Esophagus squamous epithelium (tissue), 5 donors: ENCODE results near the gene ARAP2. TPM values are rescaled to one million over a fixed set of nuclear protein-coding genes. Genes with fewer than 3 reads are reported as not detected.

Source experiments
- DNase-seq: peaks from one replicate; lab custom pipeline; 2025; lab: John Stamatoyannopoulos, UW
- H3K27ac ChIP-seq, 4 donors: fragments of 200-600 bp; sonication (generic); one replicate each; pipeline ENCODE4 v1.5.1; 2016 to 2019; ENCODE audit warnings: mild to moderate bottlenecking in 1 of 4
- H3K27me3 ChIP-seq, 4 donors: fragments of 200-600 bp; sonication (generic); 1 replicate in 3 of 4; 2 replicates in 1 of 4; pipeline versions ENCODE4 v1.5.1 to v1.6.0; 2017 to 2021; ENCODE audit warnings: antibody characterized with exemption in 1 of 4
- H3K36me3 ChIP-seq, 3 donors: fragments of 200-600 bp; sonication (generic); one replicate each; pipeline ENCODE4 v1.5.1; 2016 to 2019
- H3K4me1 ChIP-seq, 3 donors: fragments of 200-600 bp; sonication (generic); one replicate each; pipeline ENCODE4 v1.5.1; 2017 to 2019
- H3K4me3 ChIP-seq, 4 donors: fragments of 200-600 bp; sonication (generic); 1 replicate in 3 of 4; 2 replicates in 1 of 4; pipeline ENCODE4 v1.5.1; 2016 to 2019; ENCODE audit warnings: mild to moderate bottlenecking in 2 of 4, moderate library complexity in 1 of 4
- H3K9me3 ChIP-seq, 3 donors: fragments of 200-600 bp; sonication (generic); one replicate each; pipeline ENCODE4 v1.5.1; 2016 to 2019
- POLR2A ChIP-seq, 4 donors: fragments of 450-650 bp; IDR thresholded peaks; one replicate each; pipeline ENCODE4 v1.6.1; 2017; ENCODE audit warnings: antibody characterized with exemption in 4 of 4, mild to moderate bottlenecking in 4 of 4, moderate library complexity in 3 of 4
- WGBS, 2 donors: methylation state at CpG; one replicate each; pipeline ENCODE4 v1.1.5; 2018; 5-methylcytosine and 5-hydroxymethylcytosine counted together
- intact Hi-C: fragments of 100-400 bp; cut with DNase I; formaldehyde crosslinking; loops from one replicate; pipeline ENCODE4 v1.15.0; 2022
- total RNA-seq, 4 donors: library from RNA; depleted of rRNA; stranded (reverse); fragments of >200 nt; gene quantifications; one replicate each; pipeline ENCODE4 v1.1.0, GENCODE V29; 2016
- TF ChIP-seq, protein P1 (sequence below), 6 experiments: fragments of 450-650 bp in 4 of 6; fragments of 200-600 bp in 2 of 6; sonication (generic) in 2 of 6; IDR thresholded peaks; one replicate each; pipeline ENCODE4 v1.5.1; 2016 to 2019; ENCODE audit warnings: antibody characterized with exemption in 6 of 6, mild to moderate bottlenecking in 4 of 6, moderate library complexity in 4 of 6
- donor health status: DM: yes; HTN: yes; CAD: no.

ARAP2 gene
- total RNA-seq, 4 donors from 2014 or later: 28.5 to 65.8 (median 46.9) TPM

DNA sequence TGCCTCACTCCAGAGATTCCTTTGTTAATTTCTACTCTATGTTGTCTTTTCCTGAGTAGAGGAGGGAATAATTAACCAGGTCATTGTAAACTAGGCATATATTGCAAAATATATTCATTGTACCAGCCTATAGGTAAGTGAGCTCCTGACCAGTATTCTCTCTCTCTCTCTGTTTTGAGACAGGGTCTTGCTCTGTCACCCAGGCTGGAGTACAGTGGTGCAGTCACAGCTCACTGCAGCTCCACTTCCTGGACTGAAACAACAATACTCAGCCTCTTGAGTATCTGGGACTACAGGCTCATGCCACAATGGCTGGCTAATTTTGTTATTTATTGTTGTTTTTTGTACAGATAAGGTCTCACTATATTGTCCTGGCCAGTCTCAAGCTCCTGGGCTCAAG lies 198.3 kb downstream of the ARAP2 start:
- no peak for DNase-seq
- no peaks in the 10 kb centered on the region for H3K27me3 ChIP-seq
- no peak for TF ChIP-seq POLR2A (IDR thresholded peaks at IDR 0.05)
- TF ChIP-seq, protein P1, sequence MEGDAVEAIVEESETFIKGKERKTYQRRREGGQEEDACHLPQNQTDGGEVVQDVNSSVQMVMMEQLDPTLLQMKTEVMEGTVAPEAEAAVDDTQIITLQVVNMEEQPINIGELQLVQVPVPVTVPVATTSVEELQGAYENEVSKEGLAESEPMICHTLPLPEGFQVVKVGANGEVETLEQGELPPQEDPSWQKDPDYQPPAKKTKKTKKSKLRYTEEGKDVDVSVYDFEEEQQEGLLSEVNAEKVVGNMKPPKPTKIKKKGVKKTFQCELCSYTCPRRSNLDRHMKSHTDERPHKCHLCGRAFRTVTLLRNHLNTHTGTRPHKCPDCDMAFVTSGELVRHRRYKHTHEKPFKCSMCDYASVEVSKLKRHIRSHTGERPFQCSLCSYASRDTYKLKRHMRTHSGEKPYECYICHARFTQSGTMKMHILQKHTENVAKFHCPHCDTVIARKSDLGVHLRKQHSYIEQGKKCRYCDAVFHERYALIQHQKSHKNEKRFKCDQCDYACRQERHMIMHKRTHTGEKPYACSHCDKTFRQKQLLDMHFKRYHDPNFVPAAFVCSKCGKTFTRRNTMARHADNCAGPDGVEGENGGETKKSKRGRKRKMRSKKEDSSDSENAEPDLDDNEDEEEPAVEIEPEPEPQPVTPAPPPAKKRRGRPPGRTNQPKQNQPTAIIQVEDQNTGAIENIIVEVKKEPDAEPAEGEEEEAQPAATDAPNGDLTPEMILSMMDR (IDR thresholded peaks at IDR 0.05): no peak
- H3K36me3 ChIP-seq: no peaks in the 10 kb centered on the region
- H3K9me3 ChIP-seq: no peaks in the 10 kb centered on the region
- no peaks in the 10 kb centered on the region for H3K4me1 ChIP-seq
- no peak overlapping the region for H3K4me3 ChIP-seq
- no peak overlapping the region for H3K27ac ChIP-seq
- intact Hi-C loops: no loop called here

DNA sequence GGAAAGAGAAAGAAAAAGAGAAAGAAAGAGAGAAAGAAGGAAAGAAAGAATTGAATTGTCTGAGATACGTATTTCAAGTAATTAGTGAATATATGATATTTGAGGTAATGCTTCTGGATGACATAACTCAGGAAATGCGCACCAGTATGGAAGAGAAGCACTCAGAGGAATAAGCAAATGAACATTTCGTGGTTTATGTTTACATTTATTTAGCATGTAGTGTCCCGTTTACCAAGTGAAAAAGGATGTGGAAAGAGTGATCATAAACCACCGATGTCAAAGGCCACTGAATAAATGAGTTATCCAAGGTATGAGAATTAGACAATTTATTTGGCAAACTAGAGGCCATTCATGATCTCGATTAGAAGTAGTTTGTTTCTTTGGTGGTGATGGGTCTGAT lies 200.4 kb downstream of the ARAP2 start:
- DNase-seq: no peak
- Histone ChIP-seq H3K9me3 (no peaks in the 10 kb centered on the region), H3K27ac (no peak overlapping the region), H3K4me3 (no peak overlapping the region), H3K4me1 (no peaks in the 10 kb centered on the region), H3K27me3 (no peaks in the 10 kb centered on the region), H3K36me3 (no peaks in the 10 kb centered on the region)
- intact Hi-C loops: no loop called here
- TF ChIP-seq POLR2A (IDR thresholded peaks at IDR 0.05): no peak
- TF ChIP-seq, protein P1 (IDR thresholded peaks at IDR 0.05): no peak
- WGBS, 2 donors: 76 to 87% methylated on average over 6 of the region's 6 CpGs

DNA sequence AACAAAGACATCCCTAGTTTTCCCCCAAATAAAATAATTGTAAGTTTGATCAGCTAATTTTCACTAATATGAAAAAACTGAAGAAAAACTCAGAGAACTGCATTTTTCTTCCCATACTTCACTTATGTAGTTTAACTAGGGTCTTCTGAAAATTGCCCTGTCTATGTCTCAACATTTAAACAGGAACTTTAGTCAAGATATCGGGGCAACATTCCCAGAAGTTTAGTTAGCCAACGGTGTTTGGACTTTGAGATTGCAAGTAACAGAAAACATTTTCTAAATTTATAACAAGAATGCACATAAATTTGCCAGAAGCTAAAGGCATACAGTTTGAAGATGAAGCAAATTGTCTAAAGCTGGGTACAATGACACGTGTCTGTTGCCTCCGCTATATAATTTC lies 201.1 kb downstream of the ARAP2 start:
- no peak overlapping the region for H3K4me3 ChIP-seq
- no peaks in the 10 kb centered on the region for H3K36me3 ChIP-seq
- WGBS, 2 donors: 80 to 93% methylated on average over 2 to 4 of the region's 4 CpGs
- DNase-seq: no peak
- intact Hi-C loops: no loop called here
- H3K9me3 ChIP-seq: no peaks in the 10 kb centered on the region
- no peaks in the 10 kb centered on the region for H3K4me1 ChIP-seq
- TF ChIP-seq, protein P1 (IDR thresholded peaks at IDR 0.05): no peak
- TF ChIP-seq POLR2A (IDR thresholded peaks at IDR 0.05): no peak
- H3K27ac ChIP-seq: no peak overlapping the region
- H3K27me3 ChIP-seq: no peaks in the 10 kb centered on the region

DNA sequence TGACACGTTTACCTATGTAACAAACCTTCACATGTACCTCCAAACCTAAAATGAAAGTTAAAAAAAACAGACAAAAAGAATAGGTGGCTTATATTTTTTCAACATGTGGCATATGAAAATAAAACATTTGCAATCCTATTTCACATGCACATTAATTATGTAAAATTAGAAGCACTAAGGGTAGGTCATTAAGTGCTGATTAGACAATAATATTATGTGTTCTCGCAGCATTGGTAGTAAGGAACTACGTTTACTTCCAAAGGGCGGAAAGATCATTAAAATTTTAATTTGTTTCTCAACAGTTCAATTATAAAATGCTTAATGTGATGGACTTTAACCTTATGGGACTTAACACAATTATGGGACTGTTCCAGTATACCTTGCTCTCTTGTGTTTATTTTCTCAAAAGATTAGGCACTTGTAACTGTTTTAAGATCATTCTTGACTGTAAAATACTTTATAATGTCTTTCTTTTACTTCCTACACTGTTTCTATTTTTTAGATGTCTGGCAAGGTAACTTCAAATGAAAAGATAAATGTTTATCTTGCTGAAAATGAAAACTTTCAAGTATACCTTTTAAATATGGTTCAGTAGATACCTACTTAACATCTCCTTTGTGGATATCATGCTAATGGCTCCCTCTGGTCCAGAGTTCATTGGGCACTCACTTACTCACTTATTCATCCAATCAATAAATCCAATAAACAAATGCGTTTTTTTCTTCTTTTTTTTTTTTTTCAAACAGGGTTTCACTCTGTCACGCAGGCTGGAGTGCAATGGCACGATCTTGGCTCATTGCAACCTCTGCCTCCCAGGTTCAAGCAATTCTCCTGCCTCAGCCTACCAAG lies 202.0 kb downstream of the ARAP2 start:
- no peak for TF ChIP-seq POLR2A (IDR thresholded peaks at IDR 0.05)
- TF ChIP-seq, protein P1 (IDR thresholded peaks at IDR 0.05): no peak
- no peaks in the 10 kb centered on the region for H3K4me1 ChIP-seq
- WGBS, 2 donors: 86 to 89% methylated on average over 7 of the region's 7 CpGs
- no peak overlapping the region for H3K27ac ChIP-seq
- H3K9me3 ChIP-seq: no peaks in the 10 kb centered on the region
- intact Hi-C loops: no loop called here
- no peak overlapping the region for H3K4me3 ChIP-seq
- no peaks in the 10 kb centered on the region for H3K36me3 ChIP-seq
- DNase-seq: no peak
- no peaks in the 10 kb centered on the region for H3K27me3 ChIP-seq

DNA sequence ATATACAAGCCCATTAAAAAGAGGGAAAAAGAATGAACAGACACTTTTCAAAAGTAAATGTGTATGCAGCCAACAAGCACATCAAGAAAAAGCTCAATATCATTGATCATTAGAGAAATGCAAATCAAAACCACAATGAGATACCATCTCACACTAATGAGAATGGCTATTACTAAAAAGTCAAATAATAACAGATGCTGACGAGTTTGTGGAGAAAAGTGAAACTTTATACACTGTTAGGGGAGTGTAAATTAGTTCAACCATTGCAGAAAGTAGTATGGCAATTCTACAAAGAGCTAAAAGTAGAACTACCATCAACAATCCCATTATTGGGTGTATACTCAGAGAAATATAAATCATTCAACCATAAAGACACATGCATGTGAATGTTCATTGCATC lies 203.0 kb downstream of the ARAP2 start:
- 24 to 57% methylated on average over 1 of the region's 1 CpG for WGBS, 2 donors
- TF ChIP-seq, protein P1 (IDR thresholded peaks at IDR 0.05): no peak
- no peak for TF ChIP-seq POLR2A (IDR thresholded peaks at IDR 0.05)
- Histone ChIP-seq H3K9me3 (no peaks in the 10 kb centered on the region), H3K27me3 (no peaks in the 10 kb centered on the region), H3K4me1 (no peaks in the 10 kb centered on the region), H3K36me3 (no peaks in the 10 kb centered on the region), H3K4me3 (no peak overlapping the region), H3K27ac (no peak overlapping the region)
- intact Hi-C loops: no loop called here
- DNase-seq: no peak
